ENCODE measurements around the gene SPAG8. TPM values are rescaled to one million over a fixed set of nuclear protein-coding genes. Genes with fewer than 3 reads are reported as not detected.

The SPAG8 gene
- total RNA-seq, 1 experiment from 2014 or later, result 0.21 TPM

DNA sequence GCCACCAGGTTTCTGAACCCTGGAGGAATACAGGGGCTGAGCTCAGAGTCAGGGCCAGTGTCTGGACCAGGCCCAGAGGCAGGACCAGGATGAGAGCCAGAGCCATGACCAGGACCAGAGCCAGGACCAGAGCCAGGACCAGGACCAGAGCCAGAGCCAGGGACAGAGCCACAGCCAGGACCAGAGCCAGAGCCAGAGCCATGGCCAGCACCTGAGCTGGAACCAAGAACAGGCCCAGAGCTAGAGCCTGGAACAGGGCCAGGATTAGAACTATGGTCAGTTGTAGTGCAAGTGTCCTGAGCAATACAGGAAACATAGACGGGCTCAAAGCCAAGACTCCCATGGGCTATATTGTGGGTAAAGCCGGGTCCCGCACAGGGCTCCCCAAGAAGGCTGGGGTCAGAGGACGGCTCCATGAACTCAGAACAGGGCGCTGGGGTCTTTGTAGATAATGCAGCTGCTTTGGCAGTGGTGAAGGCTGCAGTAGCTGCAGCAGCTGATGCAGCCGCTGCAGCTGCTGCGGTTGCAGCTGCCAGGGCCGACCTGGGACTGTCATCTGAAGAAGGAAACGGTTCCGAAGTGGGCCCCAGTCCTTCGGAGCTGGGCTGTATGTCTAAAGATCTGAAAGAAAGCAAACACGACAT, 559 bp downstream of the SPAG8 start:
- no peak for DNase-seq (ENCODE audit: low spot score)

DNA sequence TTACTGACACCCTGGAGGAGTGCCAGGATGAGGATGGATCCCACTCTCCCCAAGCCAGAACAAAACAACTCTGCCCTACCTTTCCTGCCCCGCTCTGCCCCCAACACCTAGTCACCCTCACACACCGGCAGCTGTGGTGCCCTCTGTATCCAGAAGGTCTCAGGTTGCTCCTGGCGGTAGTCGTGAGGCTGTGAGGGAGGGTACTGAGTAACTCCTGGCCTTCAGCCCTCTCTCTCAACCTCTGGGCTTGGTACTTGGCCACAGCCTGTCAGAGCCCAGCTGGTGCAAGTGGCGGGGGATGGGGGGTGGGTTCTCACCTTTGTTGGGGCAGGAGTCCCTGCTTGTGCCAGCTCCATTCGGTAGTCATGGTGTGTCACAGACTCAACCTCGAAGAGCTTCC, 1.9 kb downstream of the SPAG8 start:
- no peak for DNase-seq (ENCODE audit: low spot score)

DNA sequence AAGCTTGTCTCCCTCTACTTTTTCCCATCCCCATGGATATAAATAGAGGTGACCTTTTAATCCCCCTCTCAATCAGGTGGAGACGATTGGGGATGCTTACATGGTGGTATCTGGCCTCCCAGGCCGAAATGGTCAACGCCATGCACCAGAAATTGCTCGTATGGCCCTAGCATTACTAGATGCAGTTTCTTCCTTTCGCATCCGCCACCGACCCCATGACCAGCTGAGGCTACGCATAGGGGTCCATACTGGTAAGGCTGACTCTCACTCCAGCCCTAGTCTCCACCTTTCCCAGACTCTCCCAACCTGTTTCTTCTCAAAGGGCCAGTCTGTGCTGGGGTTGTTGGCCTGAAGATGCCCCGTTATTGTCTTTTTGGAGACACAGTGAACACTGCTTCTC, 3.6 kb downstream of the SPAG8 start:
- no peak for DNase-seq (ENCODE audit: low spot score)

DNA sequence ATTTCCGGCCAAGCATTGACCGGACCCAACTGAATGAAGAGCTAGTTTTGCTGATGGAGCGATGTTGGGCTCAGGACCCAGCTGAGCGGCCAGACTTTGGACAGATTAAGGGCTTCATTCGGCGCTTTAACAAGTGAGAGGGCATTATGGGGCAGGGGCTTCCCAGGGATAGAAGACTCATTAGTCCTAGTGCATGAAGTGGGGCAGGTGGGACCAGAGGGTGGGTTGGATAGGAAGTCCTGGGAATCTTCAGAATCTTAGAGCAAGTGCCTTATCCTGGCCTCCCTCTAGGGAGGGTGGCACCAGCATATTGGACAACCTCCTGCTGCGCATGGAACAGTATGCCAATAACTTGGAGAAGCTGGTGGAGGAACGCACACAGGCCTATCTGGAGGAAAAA, 6.0 kb downstream of the SPAG8 start:
- no peak for DNase-seq (ENCODE audit: low spot score)

DNA sequence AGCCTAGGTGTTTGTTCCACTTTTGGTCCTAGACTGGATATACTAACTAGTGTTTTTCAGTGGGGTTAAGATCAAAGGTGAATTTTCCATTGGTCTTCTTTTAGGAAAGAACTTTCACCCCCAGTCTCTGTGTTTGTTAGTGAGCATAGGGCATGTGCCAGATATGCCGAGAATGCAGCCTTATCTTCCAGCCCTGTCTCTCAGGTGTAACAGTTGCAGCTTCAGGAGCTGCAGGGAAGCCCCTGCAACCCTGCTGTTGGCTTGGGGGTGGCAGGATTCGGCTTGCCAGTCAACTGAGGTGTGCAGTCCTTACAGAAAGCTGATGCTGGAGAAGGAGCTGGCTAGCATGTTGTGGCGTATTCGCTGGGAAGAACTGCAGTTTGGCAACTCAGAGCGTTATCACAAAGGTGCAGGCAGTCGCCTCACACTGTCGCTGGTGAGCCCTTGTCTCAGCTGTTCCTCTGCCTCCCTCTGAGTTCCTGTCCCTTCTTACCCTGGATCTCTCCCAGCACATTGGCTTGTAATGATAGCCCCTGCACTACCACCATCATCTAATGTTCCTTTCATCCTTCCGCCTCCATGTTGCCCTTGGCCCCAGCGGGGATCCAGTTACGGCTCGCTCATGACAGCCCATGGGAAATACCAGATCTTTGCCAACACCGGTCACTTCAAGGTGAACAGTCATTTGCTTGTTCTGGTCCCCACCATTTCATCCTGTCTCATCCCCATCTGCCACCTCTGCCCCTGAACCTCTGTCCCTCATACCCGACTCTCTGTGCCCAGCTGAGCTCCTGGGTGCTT, 10.5 kb downstream of the SPAG8 start:
- DNase-seq (ENCODE audit: low spot score), result no peak

DNA sequence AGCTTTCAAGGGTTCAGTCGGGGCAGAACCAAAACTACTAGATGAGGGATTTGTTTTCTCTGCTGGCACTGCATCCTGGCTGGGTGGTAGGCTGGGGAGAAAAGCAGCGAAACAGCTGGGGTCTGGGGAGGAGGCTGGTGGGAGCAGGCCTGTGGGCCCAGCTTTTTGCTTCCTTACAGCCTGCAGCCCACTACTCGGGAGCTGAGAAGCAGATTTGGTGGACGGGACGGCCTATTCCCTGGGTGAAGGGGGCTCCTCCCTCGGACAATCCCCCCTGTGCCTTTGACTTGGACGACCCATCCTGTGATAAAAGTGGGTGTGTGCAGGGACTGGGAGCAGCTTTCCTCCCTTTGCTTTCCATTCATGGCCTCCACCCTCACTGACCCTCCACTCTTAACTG, 11.5 kb downstream of the SPAG8 start:
- no peak for DNase-seq (ENCODE audit: low spot score)

DNA sequence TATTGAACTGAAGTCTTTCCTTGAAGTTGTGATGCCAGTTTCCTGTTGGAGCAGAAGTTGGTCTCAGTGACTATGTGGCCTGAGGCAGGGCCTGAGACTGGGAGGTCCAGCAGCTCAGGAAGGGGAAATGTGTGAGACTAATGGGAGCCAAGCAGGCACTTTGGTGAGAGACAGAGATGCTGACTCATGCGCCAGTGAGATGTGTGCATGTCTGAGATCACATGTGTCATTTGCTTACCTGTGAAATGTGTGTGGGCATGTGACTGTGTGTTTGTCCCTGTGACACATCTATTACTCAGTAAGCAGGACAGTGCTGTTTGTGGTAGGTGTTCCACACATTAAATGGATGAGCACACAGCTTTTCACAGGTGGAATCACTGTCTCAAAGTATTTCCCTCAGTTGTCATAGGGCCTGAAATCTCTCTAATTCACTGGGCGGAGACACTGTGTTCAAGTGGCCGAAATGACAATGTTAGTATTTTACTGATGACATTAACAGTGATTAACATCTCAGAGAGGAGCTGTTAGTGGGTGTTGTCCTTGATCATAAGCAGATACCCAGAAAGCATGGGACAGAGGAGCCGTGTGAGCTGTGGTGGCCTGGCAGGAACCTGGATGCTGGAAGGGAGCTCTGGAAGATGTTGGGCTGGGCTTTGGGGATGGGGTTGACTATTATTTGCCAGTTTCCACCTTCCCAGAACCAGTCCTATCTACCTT, 13.2 kb downstream of the SPAG8 start:
- peak; percentile 68 for DNase-seq (ENCODE audit: low spot score)

DNA sequence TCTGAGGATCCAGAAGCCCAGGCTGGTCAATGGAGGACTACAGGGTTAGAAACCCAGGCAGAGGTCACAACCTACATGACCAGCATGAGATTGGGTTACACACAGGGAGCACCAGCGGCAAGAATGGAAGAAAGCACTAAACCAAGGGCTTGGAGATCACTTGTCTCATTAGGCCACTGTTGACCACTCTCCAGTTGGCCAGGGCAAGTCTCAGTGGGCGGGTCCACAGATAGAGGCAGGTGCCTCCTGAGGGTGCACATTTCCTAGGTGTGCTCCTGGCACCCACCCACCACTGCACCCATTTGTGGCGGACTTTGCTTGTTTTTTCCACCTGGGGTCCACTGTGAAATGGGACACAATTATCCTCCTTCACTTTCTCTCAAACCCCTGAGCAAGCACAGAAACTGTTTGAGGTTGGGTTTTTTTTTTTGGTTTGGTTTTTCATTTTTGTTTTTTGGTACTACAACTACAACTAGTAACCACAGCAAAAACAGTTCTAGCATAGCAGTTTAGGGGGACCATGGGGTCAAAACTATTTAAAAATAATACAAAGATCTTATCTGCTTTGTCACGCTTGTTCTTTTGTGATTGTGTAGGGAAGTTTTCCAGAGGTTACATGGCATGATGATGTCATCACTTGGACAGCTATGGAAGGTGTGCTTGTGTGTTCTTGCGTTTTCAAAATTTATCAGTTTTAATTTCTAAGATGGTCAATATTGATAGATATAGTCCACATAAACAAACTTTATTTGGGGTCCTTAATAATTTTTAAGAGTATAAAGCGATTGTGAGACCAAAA, 14.6 kb downstream of the SPAG8 start:
- DNase-seq (ENCODE audit: low spot score), result no peak

DNA sequence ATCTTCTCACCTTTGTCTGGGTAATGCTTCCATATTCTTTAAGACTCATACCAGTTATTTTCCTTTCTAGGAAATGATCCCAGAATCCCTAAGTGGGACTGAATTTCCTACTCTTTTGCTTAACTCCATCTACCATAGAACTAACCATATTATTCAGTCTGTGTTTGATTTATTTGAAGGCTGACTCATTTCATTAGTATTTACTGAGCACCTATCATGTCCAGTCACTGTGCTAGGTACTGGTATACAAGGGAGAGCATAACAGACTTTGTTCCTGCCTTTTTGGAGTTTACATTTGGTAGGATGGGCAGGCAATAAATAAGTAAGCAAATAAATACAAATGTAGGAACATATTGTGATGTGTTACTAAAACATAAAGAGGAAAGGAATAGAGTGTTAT, 16.4 kb downstream of the SPAG8 start:
- peak; percentile 58 for DNase-seq (ENCODE audit: low spot score)

DNA sequence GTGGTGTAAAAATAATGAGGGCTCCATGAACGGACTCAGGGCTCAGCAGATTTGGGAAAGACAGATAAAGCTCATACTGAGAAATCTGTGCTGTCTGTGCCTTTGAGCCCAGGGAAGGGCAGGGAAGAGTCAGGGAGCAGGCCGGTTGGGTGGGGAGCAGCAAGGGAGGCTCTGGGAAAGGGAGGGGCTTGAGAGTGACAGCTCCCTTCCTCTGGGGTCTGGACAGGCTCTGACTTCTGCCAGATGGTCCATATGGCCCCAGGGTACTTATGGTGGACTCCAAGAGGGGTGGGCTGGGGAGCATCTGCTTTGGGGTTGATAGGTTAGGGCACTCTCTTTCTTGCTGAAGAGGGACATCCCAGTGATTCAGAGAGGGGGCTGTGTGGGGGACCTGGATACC, 18.6 kb downstream of the SPAG8 start:
- no peak for DNase-seq (ENCODE audit: low spot score)

DNA sequence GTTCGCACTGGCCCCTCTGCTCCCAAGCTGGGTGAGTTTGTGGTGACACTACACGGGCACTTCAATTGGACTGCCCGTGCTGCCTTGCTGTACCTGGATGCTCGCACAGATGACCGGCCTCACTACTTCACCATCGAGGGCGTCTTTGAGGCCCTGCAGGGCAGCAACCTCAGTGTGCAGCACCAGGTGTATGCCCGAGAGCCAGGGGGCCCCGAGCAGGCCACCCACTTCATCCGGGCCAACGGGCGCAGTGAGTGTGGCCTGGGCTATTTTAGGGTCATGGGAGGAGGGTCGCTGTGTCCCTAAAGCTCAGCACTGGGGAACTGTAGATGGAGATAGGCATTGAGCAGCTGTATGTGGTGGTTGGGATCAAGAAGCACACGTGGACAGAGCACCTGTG, 19.2 kb downstream of the SPAG8 start:
- no peak for DNase-seq (ENCODE audit: low spot score)

DNA sequence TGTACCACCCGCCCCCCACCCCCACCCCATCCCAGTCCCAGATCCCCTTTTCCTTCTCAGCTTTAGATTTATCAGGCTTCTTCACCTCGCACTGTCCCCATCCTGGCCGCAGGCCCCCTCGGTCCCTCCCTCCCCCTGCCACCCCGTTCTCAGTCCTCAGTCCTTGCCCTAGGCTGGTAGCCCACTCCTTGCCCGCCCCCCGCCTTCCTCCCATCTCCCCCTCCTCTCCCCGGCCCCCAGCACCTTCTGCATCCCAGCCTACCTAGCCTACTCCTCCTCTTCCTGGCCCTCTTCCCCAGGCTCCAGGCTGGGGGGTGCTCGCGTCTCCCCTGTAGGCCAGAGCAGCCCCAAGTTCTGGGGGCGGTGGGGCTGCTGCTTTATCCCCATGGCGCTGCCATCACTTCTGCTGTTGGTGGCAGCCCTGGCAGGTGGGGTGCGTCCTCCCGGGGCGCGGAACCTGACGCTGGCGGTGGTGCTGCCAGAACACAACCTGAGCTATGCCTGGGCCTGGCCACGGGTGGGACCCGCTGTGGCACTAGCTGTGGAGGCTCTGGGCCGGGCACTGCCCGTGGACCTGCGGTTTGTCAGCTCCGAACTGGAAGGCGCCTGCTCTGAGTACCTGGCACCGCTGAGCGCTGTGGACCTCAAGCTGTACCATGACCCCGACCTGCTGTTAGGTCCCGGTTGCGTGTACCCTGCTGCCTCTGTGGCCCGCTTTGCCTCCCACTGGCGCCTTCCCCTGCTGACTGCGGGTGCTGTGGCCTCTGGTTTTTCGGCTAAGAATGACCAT, 19.8 kb downstream of the SPAG8 start:
- DNase-seq (ENCODE audit: low spot score), result no peak

DNA sequence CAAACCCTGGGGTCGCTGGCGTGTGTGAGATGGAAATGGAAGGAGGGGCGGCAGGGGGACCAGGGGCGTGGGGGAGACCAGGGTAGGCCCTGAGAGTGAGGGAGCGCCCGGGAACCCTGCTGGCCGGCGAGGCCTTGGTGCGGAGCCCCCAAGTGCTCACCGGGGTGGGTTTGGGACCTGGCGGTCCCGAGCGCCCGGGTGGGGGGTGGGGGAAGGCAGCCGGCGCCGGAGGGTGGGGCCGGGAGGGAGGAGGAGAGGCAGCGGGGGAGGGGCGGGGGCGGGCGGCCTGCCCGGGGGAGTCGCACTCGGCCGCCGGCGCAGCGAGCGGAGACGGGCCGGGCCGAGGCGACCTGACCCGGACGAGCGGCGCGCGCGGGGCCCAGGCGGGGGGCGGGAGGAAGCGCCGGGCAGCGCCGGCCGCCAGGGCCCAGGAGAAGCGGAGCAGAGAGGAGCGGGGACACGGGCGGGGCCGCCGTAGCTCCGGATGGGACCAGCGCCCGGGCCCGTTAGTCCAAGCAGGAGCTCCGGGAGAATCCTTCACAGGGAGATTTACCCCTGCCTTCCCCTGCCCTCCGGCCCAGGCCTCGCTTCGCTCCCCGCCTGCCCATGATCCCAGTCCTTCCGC, 20.7 kb downstream of the SPAG8 start, which contains the start of gene NPR2:
Gene NPR2 (plus strand): TSS at position 295 of the 625 bp plus-strand sequence. CDS start 818 bp downstream, outside the sequence.
- DNase-seq (ENCODE audit: low spot score), result no peak

DNA sequence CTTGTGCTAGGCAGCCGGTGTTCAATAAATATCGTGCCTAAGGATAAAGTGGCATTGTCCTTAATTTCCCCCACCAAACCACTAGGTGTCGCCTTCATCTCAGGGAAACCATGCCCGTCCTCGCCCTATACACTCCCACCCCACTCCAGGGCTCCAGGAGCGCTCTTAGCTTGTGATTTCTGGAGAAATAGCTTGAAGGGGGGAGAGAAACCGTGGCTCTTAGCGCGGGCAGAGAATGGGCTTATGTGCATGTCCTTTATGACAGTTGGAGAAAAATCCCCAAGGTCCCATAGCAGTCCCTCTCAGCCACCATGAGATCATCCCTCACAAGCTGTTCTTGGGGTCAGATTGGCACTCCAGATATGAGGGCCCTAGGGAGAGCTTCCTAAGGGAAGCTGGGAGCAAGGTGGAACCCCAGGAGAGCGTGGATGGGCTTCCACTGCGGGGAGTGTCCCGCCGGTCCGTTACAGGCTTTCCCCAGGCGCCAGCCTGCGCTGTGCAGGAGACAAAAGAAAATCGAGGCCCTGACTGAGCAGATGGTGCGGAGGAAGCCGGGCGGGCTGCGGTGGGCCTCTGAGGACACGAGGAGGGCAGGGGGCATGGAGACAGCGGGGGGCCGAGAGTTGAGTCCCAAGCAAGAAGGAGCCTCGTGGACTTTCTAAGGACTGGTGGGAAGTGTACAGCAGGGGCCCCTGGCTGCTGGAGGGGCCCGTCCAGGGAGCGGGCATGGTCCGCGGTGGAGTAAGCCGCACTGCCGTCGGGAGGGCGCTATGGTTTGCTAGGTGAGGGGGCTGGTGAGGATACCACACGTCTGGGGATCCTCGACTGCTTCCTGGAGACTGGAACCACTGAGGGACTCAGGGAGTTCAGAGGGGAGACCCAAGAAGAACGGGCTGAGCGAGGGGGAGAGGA, 21.4 kb downstream of the SPAG8 start:
- DNase-seq (ENCODE audit: low spot score), result peak; percentile 69

DNA sequence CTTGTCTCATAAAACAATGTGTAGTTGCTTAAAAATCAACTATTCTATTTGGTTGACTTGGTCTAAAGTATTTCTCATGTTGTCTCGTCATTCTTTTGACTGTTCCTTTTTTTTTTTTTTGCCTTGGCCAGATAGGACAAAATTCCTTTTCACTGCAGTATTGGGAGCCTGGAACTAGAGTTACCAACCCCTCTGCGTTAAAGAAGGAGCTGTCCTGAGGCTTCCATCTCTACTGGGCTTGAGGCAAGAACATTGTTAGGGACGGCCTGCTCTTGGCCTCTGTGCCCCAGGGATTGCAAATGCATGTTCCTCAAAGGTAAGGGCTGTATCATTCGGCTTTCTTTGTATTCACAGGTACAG, 22.1 kb downstream of the SPAG8 start:
- no peak for DNase-seq (ENCODE audit: low spot score)

DNA sequence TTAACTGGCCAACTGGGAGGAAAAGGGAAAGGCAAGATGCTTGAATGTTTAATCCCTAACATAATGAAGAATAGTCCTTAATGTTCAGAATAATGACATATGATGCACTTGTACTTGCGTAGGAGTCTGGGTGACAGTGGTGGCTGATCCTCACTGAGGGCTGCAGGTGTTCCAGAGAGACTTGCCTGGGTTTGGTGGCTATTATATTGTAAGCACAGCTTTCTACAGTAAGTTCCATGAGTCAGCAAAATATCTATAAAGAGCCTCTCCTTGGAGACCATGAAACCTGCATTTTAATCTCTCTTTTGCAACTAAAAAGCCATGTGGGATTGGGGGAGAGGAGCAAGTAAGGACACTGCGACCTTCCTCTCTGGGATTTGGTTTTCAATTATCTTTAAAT, 22.5 kb downstream of the SPAG8 start:
- no peak for DNase-seq (ENCODE audit: low spot score)

DNA sequence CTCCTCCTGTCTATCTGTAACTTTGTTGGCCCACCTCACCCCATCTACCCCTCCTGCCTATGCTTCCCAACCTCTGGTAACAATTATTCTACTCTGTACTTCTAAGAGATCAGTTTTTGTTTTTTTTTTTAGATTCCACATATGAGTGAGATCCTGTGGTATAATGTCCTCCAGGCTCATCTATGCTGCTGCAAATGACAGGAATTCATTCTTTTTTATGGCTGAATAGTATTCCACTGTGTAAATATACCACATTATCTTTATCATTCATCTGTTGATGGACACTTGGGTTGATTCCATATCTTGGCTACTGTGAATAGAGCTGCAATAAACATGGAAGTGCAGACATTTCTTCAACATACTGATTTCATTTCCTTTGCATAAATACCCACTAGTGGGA, 28.6 kb downstream of the SPAG8 start:
- DNase-seq (ENCODE audit: low spot score), result no peak

DNA sequence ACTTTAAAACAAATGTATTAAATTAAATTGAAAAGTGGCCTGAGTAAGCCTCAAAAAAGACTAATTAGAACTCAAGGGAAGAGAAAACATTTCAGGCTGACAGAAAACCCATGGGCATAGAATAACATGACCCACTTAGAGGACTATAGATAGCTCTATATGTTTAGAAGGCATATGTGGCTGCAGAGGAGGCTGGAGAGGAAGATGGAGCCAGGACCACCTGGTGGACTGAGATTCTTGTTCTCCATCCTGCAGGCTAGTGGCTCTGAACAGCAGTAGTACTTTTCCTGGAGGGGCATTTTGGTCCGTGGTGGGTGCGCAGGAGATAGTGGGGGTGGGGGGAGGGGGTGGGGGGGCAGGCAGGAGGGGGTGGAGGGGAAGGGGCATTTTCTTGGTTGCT, 31.0 kb downstream of the SPAG8 start:
- DNase-seq (ENCODE audit: low spot score), result no peak

DNA sequence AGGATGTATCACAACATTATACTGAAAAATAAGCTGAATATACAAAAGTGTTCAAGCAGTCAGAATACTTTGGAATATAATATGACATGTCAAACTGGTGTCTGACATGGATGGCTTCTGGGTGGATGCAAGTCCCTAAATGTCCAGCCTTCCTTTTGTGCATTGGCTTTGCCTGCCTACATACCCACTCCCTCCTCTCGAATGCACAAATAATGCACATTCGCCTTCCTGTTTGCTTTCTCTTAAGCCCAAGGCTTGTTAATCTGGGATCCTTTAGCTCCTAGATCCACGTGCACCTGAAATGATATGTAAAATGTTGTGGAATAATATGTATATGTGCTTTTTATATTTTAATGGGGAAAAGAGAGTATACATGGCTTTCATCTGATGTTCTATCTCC, 33.6 kb downstream of the SPAG8 start:
- DNase-seq (ENCODE audit: low spot score), result no peak

DNA sequence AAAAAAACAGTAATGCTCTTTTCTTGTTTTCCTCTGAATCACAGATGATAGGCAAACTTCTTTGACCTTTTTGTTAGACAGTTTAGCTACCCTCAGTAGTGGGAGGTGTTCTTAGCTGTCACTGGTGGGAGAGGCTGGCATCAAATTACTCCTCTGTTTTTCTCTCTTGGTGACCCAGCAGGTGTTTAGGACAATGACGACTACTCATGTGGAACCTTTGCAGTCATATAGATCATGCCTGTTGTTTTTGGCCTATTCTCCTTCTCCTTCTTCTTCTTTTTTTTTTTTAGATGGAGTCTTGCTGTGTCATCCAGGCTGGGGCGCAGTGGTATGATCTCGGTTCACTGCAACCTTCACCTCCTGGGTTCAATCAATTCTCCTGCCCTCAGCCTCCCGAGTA, 36.0 kb downstream of the SPAG8 start:
- no peak for DNase-seq (ENCODE audit: low spot score)
